ENCODE data around the gene QRFP.

The QRFP gene

GRCh38 chr9:130888146-130888885 is 8.3 kb downstream of the QRFP start:
- no peak for DNase-seq

- DNase-seq = no peak
Measured at GRCh38 chr9:130887494-130888144, 9.0 kb downstream of the QRFP start.

GRCh38 chr9:130886981-130887380 is 9.6 kb downstream of the QRFP start:
- no peak for DNase-seq

DNA sequence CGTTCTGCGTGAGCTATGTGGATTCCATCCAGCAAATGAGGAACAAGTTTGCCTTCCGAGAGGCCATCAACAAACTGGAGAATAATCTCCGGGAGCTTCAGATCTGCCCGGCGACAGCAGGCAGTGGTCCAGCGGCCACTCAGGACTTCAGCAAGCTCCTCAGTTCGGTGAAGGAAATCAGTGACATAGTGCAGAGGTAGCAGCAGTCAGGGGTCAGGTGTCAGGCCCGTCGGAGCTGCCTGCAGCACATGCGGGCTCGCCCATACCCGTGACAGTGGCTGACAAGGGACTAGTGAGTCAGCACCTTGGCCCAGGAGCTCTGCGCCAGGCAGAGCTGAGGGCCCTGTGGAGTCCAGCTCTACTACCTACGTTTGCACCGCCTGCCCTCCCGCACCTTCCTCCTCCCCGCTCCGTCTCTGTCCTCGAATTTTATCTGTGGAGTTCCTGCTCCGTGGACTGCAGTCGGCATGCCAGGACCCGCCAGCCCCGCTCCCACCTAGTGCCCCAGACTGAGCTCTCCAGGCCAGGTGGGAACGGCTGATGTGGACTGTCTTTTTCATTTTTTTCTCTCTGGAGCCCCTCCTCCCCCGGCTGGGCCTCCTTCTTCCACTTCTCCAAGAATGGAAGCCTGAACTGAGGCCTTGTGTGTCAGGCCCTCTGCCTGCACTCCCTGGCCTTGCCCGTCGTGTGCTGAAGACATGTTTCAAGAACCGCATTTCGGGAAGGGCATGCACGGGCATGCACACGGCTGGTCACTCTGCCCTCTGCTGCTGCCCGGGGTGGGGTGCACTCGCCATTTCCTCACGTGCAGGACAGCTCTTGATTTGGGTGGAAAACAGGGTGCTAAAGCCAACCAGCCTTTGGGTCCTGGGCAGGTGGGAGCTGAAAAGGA is 10.9 kb downstream of the QRFP start:
- DNase-seq = no peak

- no peak for DNase-seq
Measured at GRCh38 chr9:130884542-130885483, 11.8 kb downstream of the QRFP start.

GRCh38 chr9:130884111-130884531 is 12.5 kb downstream of the QRFP start:
- DNase-seq = no peak

DNA sequence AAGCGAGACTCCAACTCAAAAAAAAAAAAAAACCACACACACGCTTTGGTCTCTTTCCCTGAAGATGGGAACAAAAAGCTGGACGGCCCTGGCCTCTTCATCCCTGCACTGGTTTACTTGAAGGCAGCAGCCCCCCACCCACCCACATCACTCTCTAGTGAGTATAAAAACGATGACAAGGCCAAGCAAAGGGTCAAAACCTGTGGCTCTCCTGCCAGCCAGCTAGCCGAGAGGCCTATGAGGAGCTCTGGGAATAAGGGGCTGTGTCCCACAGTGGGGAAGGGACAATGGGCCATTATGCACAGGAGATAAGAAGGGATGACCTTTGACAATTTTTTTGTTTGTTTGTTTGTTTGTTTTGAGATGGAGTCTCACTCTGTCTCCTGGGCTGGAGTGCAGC is 13.1 kb downstream of the QRFP start:
- no peak for DNase-seq

DNA sequence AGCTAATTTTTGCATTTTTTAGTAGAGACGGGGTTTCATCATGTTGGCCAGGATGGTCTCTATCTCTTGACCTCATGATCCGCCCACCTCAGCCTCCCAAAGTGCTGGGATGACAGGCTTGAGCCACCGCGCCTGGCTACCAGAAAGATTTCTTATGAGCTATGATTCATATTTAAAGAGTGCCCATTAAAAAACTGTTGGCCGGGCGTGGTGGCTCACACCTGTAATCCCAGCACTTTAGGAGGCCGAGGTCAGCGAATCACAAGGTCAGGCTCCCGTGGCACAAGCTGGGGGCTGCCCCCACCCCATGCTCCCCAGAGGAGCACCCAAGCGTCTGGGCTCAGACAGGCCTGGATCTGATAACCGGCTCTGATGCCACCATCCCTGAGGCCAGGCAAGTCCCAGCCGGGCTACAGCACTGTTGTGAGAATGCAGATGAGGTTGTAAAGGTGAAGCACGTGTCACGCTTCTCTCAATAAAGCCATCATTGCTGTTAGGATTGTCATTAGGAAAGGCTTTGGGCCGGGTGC is 13.9 kb downstream of the QRFP start:
- DNase-seq = no peak

- DNase-seq = no peak
Measured at GRCh38 chr9:130881516-130881915, 15.1 kb downstream of the QRFP start.

DNA sequence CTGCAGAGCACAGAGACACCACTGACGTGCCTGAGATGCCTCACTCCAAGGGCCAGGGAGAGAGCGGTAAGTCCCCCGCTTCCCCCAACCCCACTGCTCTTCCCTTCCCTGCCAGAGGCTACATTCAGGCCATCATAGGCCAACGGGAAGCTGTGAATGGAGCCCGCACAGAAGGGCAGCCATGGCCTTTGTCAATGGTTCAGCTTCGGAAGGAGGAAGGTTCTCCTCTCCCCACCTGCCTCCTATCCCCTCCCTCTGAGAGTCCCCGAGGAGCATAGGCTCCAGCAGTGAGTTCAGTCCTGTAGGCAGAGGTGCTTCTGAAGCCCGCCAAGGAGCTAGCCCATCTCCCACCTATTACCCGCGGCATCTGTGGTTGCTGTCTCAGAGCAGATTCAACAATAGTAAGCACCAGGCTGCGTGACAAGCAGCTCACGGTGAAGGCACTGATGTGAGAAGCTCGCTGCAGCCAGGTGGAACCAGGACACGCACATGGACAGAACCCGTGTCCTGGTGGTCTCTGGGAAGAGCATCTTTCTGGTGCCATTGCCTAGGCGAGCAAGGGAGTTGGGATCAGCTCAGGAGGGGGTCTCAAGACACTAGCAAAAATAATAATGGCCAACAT is 15.9 kb downstream of the QRFP start:
- no peak for DNase-seq

- DNase-seq = no peak
Measured at GRCh38 chr9:130879863-130880411, 16.7 kb downstream of the QRFP start.

DNA sequence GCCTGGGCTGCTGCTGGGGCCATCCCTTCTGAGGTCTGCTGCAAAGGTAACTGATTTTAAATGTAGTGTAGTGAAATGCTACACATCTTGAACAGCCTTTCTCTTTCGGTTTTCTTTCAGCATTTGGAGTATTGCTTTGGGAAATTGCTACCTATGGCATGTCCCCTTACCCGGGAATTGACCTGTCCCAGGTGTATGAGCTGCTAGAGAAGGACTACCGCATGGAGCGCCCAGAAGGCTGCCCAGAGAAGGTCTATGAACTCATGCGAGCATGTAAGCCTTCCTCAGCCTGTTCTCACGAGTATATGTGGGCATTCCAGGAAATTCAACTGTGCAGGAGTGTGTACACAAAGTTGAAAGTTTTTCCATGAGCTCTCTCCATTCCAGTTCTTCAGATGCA is 18.3 kb downstream of the QRFP start:
- no peak for DNase-seq

GRCh38 chr9:130877300-130877699 is 19.3 kb downstream of the QRFP start:
- DNase-seq = no peak

- no peak for DNase-seq
Measured at GRCh38 chr9:130874783-130875182, 21.8 kb downstream of the QRFP start.

DNA sequence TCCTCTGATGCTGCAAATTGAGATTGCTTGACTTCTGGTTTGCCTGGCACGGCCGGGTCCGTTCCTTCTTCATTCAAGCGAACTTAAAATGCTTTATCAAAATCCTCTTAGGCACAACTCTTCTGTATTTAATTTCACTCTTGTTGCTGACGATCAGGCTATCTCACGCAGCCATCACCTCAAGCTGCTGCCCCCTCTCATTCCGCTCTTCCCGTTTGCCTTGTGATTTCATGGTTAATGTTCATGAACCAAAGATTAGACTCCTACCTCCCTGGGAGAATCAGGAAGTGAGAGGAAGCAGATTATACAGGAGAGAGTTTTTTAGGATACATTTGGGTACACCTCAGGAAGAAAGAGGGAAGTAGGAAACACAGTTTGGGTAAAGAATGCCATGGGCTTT is 22.6 kb downstream of the QRFP start:
- DNase-seq = no peak

GRCh38 chr9:130872912-130873503 is 23.6 kb downstream of the QRFP start:
- no peak for DNase-seq

DNA sequence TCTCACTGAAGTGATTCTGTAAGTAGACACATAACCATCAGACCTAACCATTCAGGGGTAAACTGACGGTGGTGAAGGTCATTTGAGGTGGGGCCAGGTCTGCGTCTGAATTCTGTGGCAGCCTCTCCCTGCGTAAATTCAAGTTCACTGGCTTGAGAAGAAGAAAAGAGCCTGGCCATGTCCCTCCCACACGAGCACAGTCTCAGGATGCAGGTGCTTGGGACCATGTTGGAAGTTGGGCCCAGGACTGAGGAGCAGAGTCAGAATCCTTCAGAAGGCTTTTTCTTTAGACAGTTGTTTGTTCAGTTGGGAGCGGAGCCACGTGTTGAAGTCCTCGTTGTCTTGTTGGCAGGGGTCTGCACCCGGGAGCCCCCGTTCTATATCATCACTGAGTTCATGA is 24.1 kb downstream of the QRFP start:
- DNase-seq = no peak

DNA sequence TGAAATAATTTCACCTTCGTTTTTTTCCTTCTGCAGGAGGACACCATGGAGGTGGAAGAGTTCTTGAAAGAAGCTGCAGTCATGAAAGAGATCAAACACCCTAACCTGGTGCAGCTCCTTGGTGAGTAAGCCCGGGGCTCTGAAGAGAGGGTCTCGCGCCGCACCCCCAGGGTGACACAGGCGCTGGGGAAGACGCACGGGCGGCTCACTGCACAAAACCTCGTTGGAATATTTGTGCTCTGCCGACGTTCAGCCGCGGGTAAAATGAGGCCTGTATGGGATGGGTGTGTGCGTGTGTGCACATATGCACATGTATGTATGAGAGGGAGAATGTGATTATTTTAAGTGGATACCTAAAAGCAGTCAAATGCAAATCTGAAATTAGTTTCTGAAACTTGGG is 24.5 kb downstream of the QRFP start:
- no peak for DNase-seq

- DNase-seq = no peak
Measured at GRCh38 chr9:130871395-130872062, 25.1 kb downstream of the QRFP start.
